ENCODE measurements around the gene GJB5. TPM values are rescaled to one million over a fixed set of nuclear protein-coding genes. Genes with fewer than 3 reads are reported as not detected.

Gene GJB5
- total and polyA plus RNA-seq, 8 donors, result 0.37 to 23.9 TPM; not detected in 6

GRCh38 chr1:34786521-34787325 lies 31.9 kb downstream of the GJB5 start:
- peaks cover under 1 to 46% (median 10%) of the 10 kb centered on the region in 3 donors for H3K27me3 ChIP-seq
- peaks cover 4 to 30% (median 22%) of the 10 kb centered on the region in 4 donors for H3K4me1 ChIP-seq
- 46 to 51% (median 49%) methylated on average over 14 of the region's 14 CpGs for WGBS, 5 donors
- peaks cover 0 to 7% (median 0%) of the 10 kb centered on the region in 4 donors for H3K36me3 ChIP-seq
- intact Hi-C loops (cut with DNase I; ENCODE audit: low total_unique reads), result no loop called here
- DNase-seq, result peak; percentile 84 to 92
- no peaks in the 10 kb centered on the region for H3K9me3 ChIP-seq
- H3K4me3 ChIP-seq, result no peak overlapping the region
- no peak overlapping the region for H3K27ac ChIP-seq
- TF ChIP-seq POLR2A (IDR thresholded peaks at IDR 0.05) (no peak), POLR2AphosphoS5 (IDR thresholded peaks at IDR 0.05) (peak in 1 of 3 donors; percentile 74), EP300 (IDR thresholded peaks at IDR 0.05) (no peak), CTCF (IDR thresholded peaks at IDR 0.05) (peak in 5 of 7 experiments; percentile 65 to 75 (median 67))

- H3K4me1 ChIP-seq, result peaks cover 2 to 28% (median 15%) of the 10 kb centered on the region in 4 donors
- peak in 1 of 2 donors; percentile 27 for DNase-seq
- intact Hi-C loops (cut with DNase I; ENCODE audit: low total_unique reads), result no loop called here
- no peak overlapping the region for H3K4me3 ChIP-seq
- peaks cover 3 to 46% (median 5%) of the 10 kb centered on the region in 3 donors for H3K27me3 ChIP-seq
- no peaks in the 10 kb centered on the region for H3K9me3 ChIP-seq
- H3K27ac ChIP-seq, result no peak overlapping the region
- TF ChIP-seq POLR2A (IDR thresholded peaks at IDR 0.05), result no peak
- no peak for TF ChIP-seq POLR2AphosphoS5 (IDR thresholded peaks at IDR 0.05)
- no peak for TF ChIP-seq CTCF (IDR thresholded peaks at IDR 0.05)
- TF ChIP-seq EP300 (IDR thresholded peaks at IDR 0.05), result no peak
- peaks cover 0 to 7% (median 0%) of the 10 kb centered on the region in 4 donors for H3K36me3 ChIP-seq
- WGBS, 5 donors, result 43 to 60% (median 52%) methylated on average over 8 to 9 of the region's 9 CpGs
Measured at GRCh38 chr1:34787461-34788420, 32.9 kb downstream of the GJB5 start.

GRCh38 chr1:34790985-34791384 lies 36.1 kb downstream of the GJB5 start:
- Histone ChIP-seq H3K36me3 (peaks cover 0 to 14% (median 5%) of the 10 kb centered on the region in 4 donors), H3K4me1 (peaks cover 9 to 35% (median 16%) of the 10 kb centered on the region in 4 donors), H3K9me3 (no peaks in the 10 kb centered on the region), H3K4me3 (no peak overlapping the region), H3K27ac (peak overlapping the region in 1 of 5 donors; percentile 42), H3K27me3 (peaks cover 6 to 55% (median 14%) of the 10 kb centered on the region in 3 donors)
- TF ChIP-seq EP300 (IDR thresholded peaks at IDR 0.05) (no peak), POLR2A (IDR thresholded peaks at IDR 0.05) (no peak), POLR2AphosphoS5 (IDR thresholded peaks at IDR 0.05) (no peak), CTCF (IDR thresholded peaks at IDR 0.05) (no peak)
- no peak for DNase-seq
- 66 to 85% (median 79%) methylated on average over 4 to 6 of the region's 6 CpGs for WGBS, 5 donors
- intact Hi-C loops (cut with DNase I; ENCODE audit: low total_unique reads), result loop anchor here (5.0 kb wide), 1 partner anchor 56 kb away; no protein-coding TSS in a partner anchor

- Histone ChIP-seq H3K36me3 (peaks cover 0 to 23% (median 5%) of the 10 kb centered on the region in 4 donors), H3K4me3 (peak overlapping the region; percentile 14 to 48 (median 36)), H3K27me3 (peaks cover 6 to 47% (median 14%) of the 10 kb centered on the region in 3 donors), H3K9me3 (no peaks in the 10 kb centered on the region), H3K27ac (peak overlapping the region in 4 of 5 donors; percentile 0 to 59 (median 55)), H3K4me1 (peaks cover 9 to 26% (median 10%) of the 10 kb centered on the region in 4 donors)
- DNase-seq, result no peak
- TF ChIP-seq POLR2AphosphoS5 (IDR thresholded peaks at IDR 0.05), result no peak
- no peak for TF ChIP-seq EP300 (IDR thresholded peaks at IDR 0.05)
- TF ChIP-seq CTCF (IDR thresholded peaks at IDR 0.05), result no peak
- no peak for TF ChIP-seq POLR2A (IDR thresholded peaks at IDR 0.05)
- intact Hi-C loops (cut with DNase I; ENCODE audit: low total_unique reads), result loop anchor here (5.0 kb wide), 1 partner anchor 55 kb away; no protein-coding TSS in a partner anchor
- 50 to 64% (median 58%) methylated on average over 10 of the region's 10 CpGs for WGBS, 5 donors
Measured at GRCh38 chr1:34792424-34792823, 37.6 kb downstream of the GJB5 start.
